ENCODE measurements around the gene TEX14.

- TF ChIP-seq CTCF (IDR thresholded peaks at IDR 0.05) (no peak), NFIC (IDR thresholded peaks at IDR 0.05; ENCODE audit: borderline replicate concordance) (no peak), TEAD4 (IDR thresholded peaks at IDR 0.05; ENCODE audit: borderline replicate concordance, insufficient read depth) (no peak), JUND (IDR thresholded peaks at IDR 0.05) (no peak), GABPA (IDR thresholded peaks at IDR 0.05; ENCODE audit: low read depth) (no peak), USF2 (IDR thresholded peaks at IDR 0.05; ENCODE audit: borderline replicate concordance, low read depth, low read length) (no peak), SIN3A (IDR thresholded peaks at IDR 0.05; ENCODE audit: borderline replicate concordance, low read depth, low read length) (no peak), RFX5 (IDR thresholded peaks at IDR 0.05; ENCODE audit: low read length) (no peak)
Measured at GRCh38 chr17:58691701-58692238, at the start of gene TEX14.

Measured in SK-N-SH (cell line).